ENCODE results near the gene PRKAG2. TPM values are rescaled to one million over a fixed set of nuclear protein-coding genes. Genes with fewer than 3 reads are reported as not detected.
A peak's percentile ranks its signal among the peaks of the same experiment; 100 is the strongest.

PRKAG2 gene
- total RNA-seq, 4 donors from 2014 or later, result 38.8 to 94.4 (median 73.2) TPM

GRCh38 chr7:151789380-151789947 is 87.5 kb downstream of the PRKAG2 start:
- Histone ChIP-seq H3K4me3 (no peak overlapping the region), H3K27ac (no peak overlapping the region), H3K36me3 (no peaks in the 10 kb centered on the region), H3K4me1 (no peaks in the 10 kb centered on the region), H3K9me3 (no peaks in the 10 kb centered on the region), H3K27me3 (no peaks in the 10 kb centered on the region)
- peak in 1 of 3 donors; percentile 15 for DNase-seq
- TF ChIP-seq POLR2A (IDR thresholded peaks at IDR 0.05) (no peak), CTCF (IDR thresholded peaks at IDR 0.05) (no peak)

GRCh38 chr7:151787348-151787747 is 89.6 kb downstream of the PRKAG2 start:
- H3K9me3 ChIP-seq, result no peaks in the 10 kb centered on the region
- H3K4me1 ChIP-seq, result peaks cover 0 to 8% (median 0%) of the 10 kb centered on the region in 4 donors
- H3K27ac ChIP-seq, result no peak overlapping the region
- H3K27me3 ChIP-seq, result no peaks in the 10 kb centered on the region
- H3K4me3 ChIP-seq, result no peak overlapping the region
- no peak for TF ChIP-seq POLR2A (IDR thresholded peaks at IDR 0.05)
- TF ChIP-seq CTCF (IDR thresholded peaks at IDR 0.05), result peak in 1 of 6 experiments; percentile 5
- DNase-seq, result no peak
- no peaks in the 10 kb centered on the region for H3K36me3 ChIP-seq

- no peaks in the 10 kb centered on the region for H3K36me3 ChIP-seq
- DNase-seq, result no peak
- H3K27me3 ChIP-seq, result no peaks in the 10 kb centered on the region
- H3K27ac ChIP-seq, result no peak overlapping the region
- no peaks in the 10 kb centered on the region for H3K9me3 ChIP-seq
- no peak overlapping the region for H3K4me3 ChIP-seq
- TF ChIP-seq CTCF (IDR thresholded peaks at IDR 0.05), result no peak
- no peak for TF ChIP-seq POLR2A (IDR thresholded peaks at IDR 0.05)
- H3K4me1 ChIP-seq, result peaks cover 0 to 8% (median 0%) of the 10 kb centered on the region in 4 donors
Observed at GRCh38 chr7:151786936-151787335, 90.0 kb downstream of the PRKAG2 start.

GRCh38 chr7:151786241-151786640 is 90.7 kb downstream of the PRKAG2 start:
- H3K4me1 ChIP-seq, result peaks cover 0 to 8% (median 0%) of the 10 kb centered on the region in 4 donors
- H3K27ac ChIP-seq, result no peak overlapping the region
- H3K36me3 ChIP-seq, result peaks cover 0 to 3% (median 0%) of the 10 kb centered on the region in 3 donors
- no peak overlapping the region for H3K4me3 ChIP-seq
- DNase-seq, result peak in 1 of 3 donors; percentile 37
- no peaks in the 10 kb centered on the region for H3K9me3 ChIP-seq
- no peak for TF ChIP-seq POLR2A (IDR thresholded peaks at IDR 0.05)
- TF ChIP-seq CTCF (IDR thresholded peaks at IDR 0.05), result no peak
- H3K27me3 ChIP-seq, result no peaks in the 10 kb centered on the region

GRCh38 chr7:151785681-151785965 is 91.3 kb downstream of the PRKAG2 start:
- H3K4me1 ChIP-seq, result peaks cover 0 to 8% (median 0%) of the 10 kb centered on the region in 4 donors
- no peak overlapping the region for H3K4me3 ChIP-seq
- H3K27me3 ChIP-seq, result no peaks in the 10 kb centered on the region
- peaks cover 0 to 9% (median 0%) of the 10 kb centered on the region in 3 donors for H3K36me3 ChIP-seq
- no peak overlapping the region for H3K27ac ChIP-seq
- no peaks in the 10 kb centered on the region for H3K9me3 ChIP-seq
- DNase-seq, result no peak
- no peak for TF ChIP-seq CTCF (IDR thresholded peaks at IDR 0.05)
- no peak for TF ChIP-seq POLR2A (IDR thresholded peaks at IDR 0.05)

All from Peyer's patch (tissue), 4 donors.